WTC11 (cell line): ENCODE data around the gene GZMM.

ENCODE experiments used
- ERG ChIP-seq: fragments of 250-450 bp; sonication (Bioruptor Pico); IDR thresholded peaks from 2 replicates; pipeline ENCODE4 v1.8.0; 2021; ENCODE audit warnings: mild to moderate bottlenecking
- FOXK1 ChIP-seq: sonication (generic); formaldehyde crosslinking; IDR thresholded peaks from 2 replicates; pipeline ENCODE4 v1.8.0; 2022; ENCODE audit warnings: mild to moderate bottlenecking, moderate library complexity, missing genetic modification reagents
- FOXP4 ChIP-seq: sonication (generic); formaldehyde crosslinking; IDR thresholded peaks from 2 replicates; pipeline ENCODE4 v1.8.0; 2022; ENCODE audit warnings: mild to moderate bottlenecking, missing genetic modification reagents

GRCh38 chr19:590396-590745, 46.5 kb downstream of the GZMM start:
- TF ChIP-seq ERG (CRISPR knock-in tag) (no peak), FOXP4 (no peak), FOXK1 (CRISPR knock-in tag) (no peak)
